Vagina (tissue), 2 donors: Measurements from ENCODE around the gene RRP8.

Experiments used
- POLR2A ChIP-seq, 2 donors: fragments of 450-650 bp; IDR thresholded peaks; one replicate each; pipeline ENCODE4 v1.6.1; 2017; ENCODE audit warnings: antibody characterized with exemption in 2 of 2, mild to moderate bottlenecking in 2 of 2, moderate library complexity in 2 of 2
- TF ChIP-seq, protein P1 (sequence below), 3 experiments: fragments of 450-650 bp in 2 of 3; fragments of 200-600 bp in 1 of 3; sonication (generic) in 1 of 3; IDR thresholded peaks; one replicate each; pipeline ENCODE4 v1.5.1; 2017 to 2019; ENCODE audit warnings: antibody characterized with exemption in 3 of 3, mild to moderate bottlenecking in 2 of 3, moderate library complexity in 2 of 3

DNA sequence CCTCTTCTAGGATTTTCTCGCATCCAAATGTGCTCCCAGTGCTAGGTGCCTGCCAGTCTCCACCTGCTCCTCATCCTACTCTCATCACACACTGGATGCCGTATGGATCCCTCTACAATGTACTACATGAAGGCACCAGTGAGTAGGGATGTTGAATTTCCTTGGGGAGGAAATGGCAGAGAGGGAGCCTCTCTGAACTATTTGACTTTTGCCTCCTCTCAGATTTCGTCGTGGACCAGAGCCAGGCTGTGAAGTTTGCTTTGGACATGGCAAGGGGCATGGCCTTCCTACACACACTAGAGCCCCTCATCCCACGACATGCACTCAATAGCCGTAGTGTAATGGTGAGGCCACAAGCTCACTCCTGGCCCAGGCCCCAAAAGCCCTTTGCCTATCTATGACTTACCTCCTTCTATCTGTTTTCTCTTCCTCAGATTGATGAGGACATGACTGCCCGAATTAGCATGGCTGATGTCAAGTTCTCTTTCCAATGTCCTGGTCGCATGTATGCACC is 6.1 kb upstream of the RRP8 start:
- TF ChIP-seq, protein P1, sequence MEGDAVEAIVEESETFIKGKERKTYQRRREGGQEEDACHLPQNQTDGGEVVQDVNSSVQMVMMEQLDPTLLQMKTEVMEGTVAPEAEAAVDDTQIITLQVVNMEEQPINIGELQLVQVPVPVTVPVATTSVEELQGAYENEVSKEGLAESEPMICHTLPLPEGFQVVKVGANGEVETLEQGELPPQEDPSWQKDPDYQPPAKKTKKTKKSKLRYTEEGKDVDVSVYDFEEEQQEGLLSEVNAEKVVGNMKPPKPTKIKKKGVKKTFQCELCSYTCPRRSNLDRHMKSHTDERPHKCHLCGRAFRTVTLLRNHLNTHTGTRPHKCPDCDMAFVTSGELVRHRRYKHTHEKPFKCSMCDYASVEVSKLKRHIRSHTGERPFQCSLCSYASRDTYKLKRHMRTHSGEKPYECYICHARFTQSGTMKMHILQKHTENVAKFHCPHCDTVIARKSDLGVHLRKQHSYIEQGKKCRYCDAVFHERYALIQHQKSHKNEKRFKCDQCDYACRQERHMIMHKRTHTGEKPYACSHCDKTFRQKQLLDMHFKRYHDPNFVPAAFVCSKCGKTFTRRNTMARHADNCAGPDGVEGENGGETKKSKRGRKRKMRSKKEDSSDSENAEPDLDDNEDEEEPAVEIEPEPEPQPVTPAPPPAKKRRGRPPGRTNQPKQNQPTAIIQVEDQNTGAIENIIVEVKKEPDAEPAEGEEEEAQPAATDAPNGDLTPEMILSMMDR (IDR thresholded peaks at IDR 0.05): no peak
- TF ChIP-seq POLR2A (IDR thresholded peaks at IDR 0.05): no peak
